GM21786 (cell line): Measurements from ENCODE around the gene CXorf38.
A peak's percentile ranks its signal among the peaks of the same experiment; 100 is the strongest.

Source experiments
- ATAC-seq: cut with Tn5 transposase; IDR thresholded peaks from one replicate; pipeline ENCODE4 v1.9.1; 2021; ENCODE audit not compliant: unreplicated experiment

The CXorf38 gene, protein sequence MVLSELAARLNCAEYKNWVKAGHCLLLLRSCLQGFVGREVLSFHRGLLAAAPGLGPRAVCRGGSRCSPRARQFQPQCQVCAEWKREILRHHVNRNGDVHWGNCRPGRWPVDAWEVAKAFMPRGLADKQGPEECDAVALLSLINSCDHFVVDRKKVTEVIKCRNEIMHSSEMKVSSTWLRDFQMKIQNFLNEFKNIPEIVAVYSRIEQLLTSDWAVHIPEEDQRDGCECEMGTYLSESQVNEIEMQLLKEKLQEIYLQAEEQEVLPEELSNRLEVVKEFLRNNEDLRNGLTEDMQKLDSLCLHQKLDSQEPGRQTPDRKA

DNA sequence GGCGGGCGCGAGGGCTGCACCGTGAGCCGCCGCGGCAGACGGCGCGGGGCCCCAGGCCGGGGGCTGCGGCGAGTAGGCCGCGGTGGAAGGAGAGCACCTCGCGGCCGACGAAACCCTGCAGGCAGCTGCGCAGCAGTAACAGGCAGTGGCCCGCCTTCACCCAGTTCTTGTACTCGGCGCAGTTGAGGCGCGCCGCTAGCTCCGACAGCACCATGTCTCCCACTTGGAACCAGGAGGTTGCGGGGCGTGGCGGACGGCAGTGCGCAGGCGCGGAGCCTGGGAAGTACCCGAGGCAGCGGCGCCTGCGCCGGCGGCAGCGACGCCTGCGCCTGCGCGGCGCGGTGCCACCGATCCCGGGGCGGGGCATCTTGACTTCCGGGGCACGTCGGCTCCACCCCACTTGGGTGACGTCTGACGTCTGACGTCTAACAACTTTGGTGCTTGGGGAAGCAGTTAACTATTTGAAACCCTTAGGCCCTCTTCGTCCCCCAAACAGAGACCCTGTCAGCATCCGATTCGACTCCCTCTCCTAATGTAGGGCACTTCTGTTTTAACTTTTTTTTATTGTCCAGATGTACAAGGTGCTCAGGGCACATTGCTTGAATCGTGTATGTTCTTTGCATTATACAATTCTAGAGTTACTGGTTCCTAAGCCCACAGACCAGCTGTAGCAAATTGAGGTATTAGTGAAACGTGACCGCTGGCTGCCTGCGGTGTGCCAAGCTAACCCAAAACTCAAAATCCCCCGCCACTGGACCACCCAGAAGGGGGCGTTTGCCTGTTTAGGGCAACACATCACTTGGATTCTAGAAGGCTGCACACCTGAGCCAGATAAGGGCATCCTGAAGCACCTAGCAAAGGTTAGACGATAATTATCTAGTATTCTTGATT lies at the start of gene CXorf38:
CXorf38 (minus strand) TSS at position 255 of the 891 bp plus-strand sequence; CDS start at position 214, 41 bp downstream.
- ATAC-seq = peak; percentile 68

DNA sequence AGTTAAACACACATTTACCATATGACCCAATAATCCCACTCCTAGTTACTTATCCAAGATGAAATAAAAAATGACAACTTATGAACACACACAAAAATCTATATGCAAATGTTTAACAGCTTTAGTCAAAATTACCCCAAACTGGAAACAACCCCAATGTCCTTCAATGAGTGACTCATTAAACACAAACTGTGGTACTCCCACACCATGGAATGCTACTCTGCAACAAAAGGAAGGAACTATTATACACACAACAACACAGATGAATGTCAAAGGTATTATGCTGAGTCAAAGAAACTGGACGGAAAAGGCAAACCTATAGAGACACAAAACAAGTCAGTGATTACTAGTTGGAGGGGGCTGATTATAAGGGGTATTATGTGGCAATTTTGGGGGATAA lies 47.4 kb upstream of the CXorf38 start:
- ATAC-seq = no peak

DNA sequence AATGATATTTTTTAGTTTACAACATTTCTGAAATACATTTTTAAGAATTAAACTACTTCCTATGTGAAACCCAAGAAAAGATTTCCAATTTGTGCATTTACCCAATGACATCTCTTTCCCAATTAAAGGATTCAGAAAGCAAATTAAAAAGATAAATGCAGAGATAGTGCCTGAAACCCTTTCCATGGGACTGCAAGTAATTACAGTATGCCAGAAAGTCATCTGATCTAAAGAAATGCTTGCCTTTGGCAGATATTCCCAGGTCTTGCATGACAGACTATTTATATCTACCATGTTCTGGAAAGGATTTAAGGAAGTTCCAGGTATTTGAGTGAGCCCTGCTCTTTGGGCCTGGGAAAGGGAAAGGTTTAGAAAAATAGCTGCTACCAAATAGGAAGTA lies 41.6 kb upstream of the CXorf38 start:
- ATAC-seq = no peak

DNA sequence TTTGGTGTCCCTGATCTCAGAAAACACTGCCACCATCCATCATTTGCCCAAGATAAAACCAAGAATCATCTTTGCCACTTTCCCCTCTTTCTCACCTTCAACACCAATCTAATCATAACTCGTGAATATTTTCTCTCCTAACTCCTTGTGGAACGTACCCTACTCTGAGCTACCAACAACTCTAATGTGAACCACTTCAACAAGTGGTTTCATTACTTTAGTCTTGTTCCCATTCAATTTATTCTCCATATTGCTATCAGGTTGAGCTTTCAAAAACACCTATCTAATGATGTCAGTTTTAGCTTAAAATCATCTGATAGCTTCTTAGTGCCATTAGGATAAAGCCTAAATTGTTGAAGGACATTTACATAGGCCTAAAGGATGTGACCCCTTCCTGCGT lies 39.8 kb upstream of the CXorf38 start:
- ATAC-seq = no peak

DNA sequence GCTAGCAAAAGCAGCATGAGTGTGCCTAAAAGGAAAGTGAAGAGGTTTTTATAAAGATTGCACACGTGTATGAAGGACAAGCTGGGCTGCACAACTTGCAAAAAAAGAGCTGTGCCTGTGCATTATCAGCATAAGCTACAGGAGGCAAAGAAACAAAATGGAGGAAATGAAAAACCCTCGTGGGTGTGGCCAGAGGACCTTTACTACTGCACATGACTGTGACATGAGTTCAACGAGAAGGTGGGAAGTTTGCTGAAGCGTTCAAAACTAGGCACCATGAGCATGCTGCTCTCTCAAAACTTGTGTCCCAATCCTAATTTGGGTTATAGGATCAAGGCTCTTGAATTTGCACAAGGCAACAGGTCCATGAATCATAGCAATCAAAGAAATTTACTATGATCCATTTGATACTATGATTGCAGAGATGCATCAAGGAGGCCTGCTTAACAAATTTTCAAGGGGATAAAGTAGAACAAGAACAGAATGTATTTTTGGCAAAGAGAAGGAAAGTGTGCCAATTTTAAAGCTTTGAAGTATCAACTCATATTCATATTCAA lies 38.1 kb upstream of the CXorf38 start:
- no peak for ATAC-seq

DNA sequence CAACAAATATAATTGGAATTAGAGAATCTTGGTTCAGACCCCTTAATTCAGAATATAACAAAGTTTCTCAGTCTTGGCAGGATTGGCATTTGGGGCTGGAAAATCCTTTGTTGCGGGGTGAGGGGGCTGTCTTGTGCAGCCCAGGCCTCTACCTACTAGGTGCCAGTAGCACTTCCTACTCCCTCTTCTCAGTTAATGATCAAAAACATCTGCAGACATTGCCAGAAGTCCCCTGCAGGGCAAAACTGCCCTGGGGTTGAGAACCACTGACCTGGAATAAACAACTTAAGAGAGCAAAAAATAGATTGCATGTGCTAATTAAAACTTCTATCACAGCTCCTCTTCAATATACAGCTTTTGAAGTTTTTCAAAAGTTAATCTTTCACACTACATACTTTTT lies 36.7 kb upstream of the CXorf38 start:
- peak; percentile 60 for ATAC-seq

DNA sequence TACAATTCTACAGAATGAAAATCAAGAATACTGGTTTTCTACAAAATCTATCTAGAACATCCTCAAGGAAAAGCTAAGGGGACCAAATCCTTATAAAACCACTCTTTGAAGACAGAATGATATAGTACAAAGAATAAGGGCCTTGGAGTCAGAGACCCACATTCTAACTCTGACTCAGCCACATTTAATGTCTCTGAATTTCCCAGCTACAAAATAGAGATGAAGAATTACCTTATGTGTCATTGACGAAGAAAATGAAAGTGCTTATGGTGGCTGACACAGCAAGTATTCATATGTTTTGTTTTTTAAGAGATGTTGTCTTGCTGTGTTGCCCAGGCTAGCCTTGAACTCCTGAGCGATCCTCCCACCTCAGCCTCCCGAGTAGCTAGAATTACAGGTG lies 35.9 kb upstream of the CXorf38 start:
- ATAC-seq = no peak

DNA sequence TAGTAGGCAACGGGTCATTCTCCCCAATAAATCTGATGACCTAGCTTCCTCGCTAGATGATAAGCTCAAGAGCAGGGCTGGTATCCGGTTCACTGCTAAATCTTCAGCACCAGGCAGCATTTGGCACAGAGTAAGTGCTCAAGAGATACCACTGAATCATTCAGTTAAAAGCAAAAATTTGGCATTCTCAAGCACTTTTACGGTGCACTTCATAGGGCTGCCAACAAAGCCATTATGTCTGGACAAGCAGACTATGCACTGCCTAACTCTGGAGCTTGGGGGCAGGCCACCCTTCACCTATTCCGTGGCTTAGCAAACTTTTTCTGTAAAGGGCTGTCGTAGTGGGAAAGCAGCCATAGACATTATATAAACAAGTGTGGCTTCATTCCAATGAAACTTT lies 23.8 kb upstream of the CXorf38 start:
- ATAC-seq = no peak

DNA sequence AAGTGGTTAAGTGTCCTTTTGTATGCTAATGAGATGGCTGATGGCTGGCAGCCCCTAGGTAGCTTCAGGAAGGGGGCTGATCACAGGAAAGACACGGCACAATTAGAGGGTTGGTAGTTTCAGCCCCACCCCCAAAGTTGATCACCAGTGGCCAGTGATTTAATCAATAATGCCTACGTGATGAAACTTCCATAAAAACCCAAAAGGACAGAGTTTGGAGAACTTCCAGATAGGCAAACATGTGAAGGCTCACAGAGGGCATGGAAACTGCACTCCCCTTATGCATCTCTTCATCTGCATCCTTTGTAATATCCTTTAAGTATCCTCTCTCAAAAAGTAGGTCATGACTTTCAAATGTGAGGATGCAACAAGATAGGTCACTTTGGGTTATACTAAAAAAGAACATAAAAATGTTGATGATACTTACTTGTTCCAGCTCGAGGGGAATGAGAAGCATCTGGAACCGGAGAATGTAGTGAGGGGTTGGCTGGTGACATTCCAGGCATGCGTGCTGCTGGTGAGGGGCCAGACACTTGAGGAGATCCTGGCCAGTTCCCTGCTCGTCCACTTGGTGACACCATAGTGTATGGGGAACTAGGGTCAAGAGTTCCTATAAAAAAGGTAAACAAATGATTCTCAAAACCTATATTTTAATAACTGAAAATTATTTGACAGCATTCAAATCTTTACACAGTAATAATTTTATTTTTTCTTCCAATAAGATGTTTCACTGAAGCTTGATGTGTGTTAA lies 16.7 kb upstream of the CXorf38 start:
- ATAC-seq = no peak

DNA sequence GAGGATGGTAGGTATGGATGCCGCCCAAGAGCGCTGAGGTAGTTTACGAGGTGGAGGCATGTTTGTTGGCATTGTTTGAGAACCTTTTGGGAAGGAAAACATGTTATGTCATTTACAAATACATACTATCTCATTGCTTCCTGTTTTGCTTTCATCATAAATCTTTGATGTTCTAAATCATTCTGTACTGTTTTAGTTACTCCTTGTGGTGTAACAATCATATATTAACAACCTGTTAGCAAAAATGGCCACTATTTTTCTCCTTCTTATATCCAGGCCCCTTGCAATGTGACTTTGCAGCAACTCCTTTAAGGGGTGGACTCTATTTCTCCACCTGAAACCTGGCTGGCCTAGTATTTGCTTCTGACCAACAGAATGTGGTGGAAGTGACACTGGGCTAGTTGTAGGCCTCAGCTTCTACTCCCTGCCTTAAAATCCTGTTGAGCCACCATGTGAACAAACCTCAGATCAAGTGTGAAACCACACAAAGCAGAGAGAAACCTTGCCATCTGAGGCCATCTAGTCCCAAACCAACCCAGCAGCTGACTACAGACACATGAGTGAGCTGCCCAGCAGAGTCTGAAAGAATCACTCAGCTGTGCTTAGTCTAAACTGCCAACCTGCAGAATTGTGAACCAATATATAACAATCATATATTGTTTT lies 15.8 kb upstream of the CXorf38 start:
- ATAC-seq = peak; percentile 61

DNA sequence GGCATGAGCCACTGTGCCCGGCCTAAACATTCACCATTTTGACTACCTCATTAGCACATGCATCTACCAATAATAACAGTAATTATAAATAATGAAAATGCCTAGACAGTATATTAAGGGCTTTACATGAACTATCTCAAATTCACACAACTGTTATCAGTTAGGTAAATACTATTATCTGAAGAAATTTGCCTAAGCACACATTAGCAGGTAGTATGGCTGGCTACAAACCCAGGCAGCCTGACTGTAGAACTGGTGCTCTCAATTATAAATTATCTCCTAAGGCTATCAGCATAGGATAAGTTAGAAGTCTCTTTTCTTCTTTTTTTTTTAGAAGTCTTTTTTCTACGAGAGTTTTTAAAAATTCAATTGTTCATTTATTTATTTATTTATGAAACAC lies 14.1 kb upstream of the CXorf38 start:
- no peak for ATAC-seq

DNA sequence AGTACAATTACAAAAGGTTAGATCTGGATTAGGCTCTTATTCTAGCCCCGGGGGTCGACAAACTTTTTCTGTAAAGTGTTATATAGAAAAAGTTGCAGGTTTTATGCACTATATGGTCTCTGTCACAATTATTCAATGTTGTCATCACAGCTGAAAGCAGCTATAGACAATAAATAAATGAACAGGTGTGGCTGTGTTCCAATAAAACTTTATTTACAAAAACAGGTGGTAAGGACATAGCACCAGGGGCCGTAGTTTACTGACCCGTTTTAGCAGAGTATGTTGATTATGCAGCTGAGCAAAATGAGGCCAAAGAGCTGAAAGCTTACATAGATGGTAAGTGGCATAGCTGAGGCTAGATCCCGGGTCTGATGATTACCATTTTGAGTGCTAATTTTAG lies 13.0 kb upstream of the CXorf38 start:
- ATAC-seq = no peak

DNA sequence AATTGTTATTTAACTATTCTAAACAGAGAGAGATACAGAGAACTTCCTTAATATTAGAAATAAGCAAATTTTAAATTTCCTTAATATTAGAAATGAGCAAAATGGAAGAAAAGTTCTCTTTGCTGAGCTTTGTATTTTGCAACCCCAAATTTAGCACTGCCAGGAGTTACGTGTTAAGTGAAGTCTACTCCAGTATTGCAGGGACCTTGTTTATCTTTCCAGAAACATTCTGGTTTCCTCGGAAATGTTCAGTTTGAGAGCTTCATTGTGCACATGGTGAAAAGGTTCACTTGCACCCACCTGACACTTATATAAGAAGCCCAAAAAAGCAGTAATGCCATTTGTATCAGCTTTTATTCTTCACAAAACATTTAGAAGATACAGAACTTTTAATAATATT lies 6.2 kb upstream of the CXorf38 start:
- no peak for ATAC-seq

DNA sequence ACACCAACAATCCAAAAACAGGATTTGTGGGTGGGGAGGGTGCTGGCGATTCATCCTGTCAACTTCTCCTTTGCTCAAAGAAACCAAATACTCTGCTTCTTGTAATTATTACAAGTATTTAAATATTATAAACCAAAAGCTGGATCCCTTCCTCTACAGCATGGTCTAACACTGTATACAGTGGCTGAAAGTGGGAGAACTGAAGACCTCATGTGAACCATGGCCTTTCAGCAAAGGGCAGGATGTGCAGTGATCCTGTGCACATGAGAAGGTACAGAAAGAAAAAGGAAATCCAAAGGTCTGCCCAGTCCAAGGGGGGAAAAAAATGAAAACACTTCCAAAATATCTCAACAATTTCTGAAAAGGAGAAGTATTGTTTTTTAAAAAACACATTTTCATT lies 5.3 kb upstream of the CXorf38 start:
- no peak for ATAC-seq

DNA sequence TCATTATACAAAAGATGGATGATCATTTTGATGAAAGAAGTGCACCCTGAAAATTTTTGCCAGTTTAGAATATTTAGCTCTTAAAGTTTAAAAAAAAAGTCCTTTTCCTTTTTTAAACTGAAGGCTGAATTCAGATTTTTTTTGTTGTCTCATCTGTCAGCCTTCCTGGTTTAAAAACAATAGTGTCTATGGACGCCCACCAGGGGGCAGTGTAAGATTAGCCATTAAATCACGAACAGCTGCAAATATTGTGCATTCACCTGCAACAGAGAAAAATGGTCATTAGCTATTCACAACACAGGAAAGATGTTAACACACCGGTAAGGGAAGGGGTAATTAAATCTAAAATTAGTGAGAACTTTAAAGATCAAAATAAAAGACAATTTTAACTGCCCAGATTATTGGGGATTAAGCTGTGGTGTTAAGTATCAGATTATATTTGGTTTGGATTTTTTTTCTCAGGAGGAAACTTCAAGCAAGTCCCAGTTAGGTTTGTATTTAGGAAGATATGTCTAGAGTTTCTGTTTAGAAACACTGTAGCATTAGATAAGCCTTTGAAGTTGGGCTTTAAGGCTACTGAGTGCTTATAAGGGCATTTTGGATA lies 4.4 kb upstream of the CXorf38 start:
- no peak for ATAC-seq

DNA sequence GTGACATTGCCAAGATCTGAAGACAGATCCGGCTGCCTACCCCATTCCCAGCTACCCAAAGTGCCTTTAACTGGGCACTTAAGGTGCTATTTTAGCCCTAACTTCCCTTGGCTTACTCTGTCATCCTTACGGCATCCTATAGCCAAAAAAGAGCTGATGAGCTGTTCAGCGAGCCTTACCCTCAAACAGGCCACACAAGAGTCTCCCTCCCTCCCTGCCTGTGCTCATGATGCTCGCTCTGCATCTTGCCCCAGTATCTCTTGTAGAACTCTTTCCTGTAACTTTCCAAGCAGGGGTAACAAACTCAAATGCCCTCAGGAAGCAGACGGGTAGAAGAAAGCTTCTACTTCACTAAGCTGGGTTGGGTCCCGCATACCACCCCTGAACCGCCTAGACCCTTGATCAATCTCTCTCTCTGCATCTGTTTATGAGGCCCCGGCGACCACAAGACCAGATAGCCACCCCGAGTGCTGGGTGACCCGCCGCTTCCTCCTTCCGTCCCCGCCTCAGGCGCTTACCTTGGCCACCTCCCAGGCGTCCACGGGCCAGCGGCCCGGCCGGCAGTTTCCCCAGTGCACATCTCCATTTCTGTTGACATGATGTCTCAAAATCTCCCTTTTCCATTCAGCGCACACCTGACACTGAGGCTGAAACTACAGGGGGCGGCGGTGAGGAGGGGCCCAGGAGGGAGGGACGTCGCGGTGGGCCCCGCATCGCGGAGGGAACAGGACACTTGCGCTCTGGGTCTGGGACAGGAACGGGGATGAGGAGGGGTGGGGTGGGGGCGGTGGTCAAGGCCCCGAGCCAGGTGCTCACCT lies 663 bp downstream of the CXorf38 start:
- peak; percentile 11 for ATAC-seq

DNA sequence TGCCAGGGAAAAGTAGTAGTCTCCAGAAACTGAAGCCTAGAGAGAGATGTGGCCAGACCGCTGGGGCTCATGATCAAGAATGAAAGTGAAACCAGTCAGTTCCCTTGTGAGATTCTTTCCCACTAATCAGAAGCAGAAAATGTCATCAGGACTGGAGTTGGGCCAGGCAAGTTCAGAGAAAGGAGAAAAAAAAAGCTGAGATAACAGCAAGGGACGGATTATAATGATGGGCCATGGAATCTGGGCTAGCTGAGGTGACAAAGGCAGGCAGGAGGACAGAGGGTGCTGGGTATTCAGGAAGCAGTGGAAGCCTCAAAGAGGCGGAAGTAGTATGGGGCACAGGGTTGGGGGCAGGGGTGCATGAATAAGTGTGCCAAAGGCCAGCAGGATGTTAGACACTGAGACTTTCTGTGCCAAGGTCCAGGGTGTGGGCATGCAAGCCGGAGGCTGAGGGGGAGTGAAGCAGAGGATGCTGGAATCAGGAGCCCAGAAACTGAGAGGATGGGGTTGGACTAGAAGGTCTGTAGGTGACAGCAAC lies 2.5 kb downstream of the CXorf38 start:
- ATAC-seq = peak; percentile 47

DNA sequence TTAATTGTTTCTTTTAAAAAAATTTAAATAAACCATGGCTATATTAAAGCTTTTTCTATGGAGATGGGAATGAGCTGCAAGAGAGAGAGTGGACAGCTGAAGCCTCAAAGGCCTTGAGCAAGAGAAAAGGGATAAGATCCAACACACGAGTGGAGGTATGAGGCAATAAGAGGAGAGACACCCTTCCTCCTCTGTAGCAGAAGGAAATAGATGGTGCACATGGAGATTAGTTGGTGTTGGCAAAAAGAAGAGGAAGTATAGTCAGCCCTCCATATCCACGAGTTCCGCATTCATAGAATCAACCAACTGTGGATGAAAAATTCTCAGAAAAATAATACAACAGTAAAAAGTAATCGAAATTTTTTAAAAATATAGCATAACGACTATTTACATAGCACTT lies 3.2 kb downstream of the CXorf38 start:
- no peak for ATAC-seq

DNA sequence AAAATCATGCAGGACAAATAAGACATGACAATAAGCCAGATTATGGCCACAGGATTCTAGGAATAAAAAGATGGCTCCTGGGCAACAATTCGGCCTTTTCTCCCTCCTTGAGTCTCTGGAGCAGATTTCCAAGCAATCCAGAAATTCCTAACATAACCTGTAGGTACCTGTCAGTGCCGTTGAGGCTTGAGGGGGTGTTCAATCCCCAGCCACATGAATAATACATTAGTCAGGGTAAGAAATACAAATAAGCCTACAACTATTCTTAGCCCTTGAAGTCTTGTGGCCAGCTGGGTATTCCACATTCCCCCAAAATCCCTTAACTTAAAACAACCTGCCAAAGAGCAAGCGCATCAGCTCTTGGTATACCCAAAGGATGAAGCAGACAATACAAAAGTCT lies 9.7 kb downstream of the CXorf38 start:
- ATAC-seq = no peak
